ENCODE data around the gene RAD51B. TPM values are rescaled to one million over a fixed set of nuclear protein-coding genes. Genes with fewer than 3 reads are reported as not detected.
"Not testable (repeated sequence)": the region's sequence is repeated elsewhere in the genome, so short reads cannot be mapped to it uniquely, and the experiment has no call there.

RAD51B gene
- total RNA-seq, 1 experiment from 2014 or later = 10.8 TPM

GRCh38 chr14:68182492-68182891 lies 362.9 kb downstream of the RAD51B start:
- Histone ChIP-seq H3K36me3 (ENCODE audit: low read depth, low read length) (no peaks in the 10 kb centered on the region), H3F3A (ENCODE audit: low read length, unreplicated experiment) (no peaks in the 10 kb centered on the region), H3K9me2 (replicated peaks; ENCODE audit: low read length) (no peaks in the 10 kb centered on the region), H3K27ac (ENCODE audit: low read length) (peak overlapping the region; percentile 56), H3K4me1 (ENCODE audit: insufficient read depth, low read length) (peaks cover 43% of the 10 kb centered on the region), H3K9me3 (ENCODE audit: low read length) (no peaks in the 10 kb centered on the region), H3K79me2 (ENCODE audit: low read length) (no peaks in the 10 kb centered on the region), H4K20me1 (ENCODE audit: low read length) (no peaks in the 10 kb centered on the region), H3K9ac (ENCODE audit: low read length) (no peak overlapping the region), H3K27me3 (ENCODE audit: low read length) (no peaks in the 10 kb centered on the region), H3K4me3 (ENCODE audit: low read length) (no peak overlapping the region), H3K4me2 (ENCODE audit: low read length) (peak overlapping the region; percentile 64; the same call in 1 of the 2 replicates), H2AFZ (ENCODE audit: low read length) (no peak overlapping the region)
- DNase-seq = no peak
- intact Hi-C loops (cut with micrococcal nuclease) = no loop called here
- no peak for ATAC-seq
- no peak for TF ChIP-seq CTCF (conservative IDR thresholded peaks at IDR 0.05; ENCODE audit: low read depth, low read length)
- no peak for TF ChIP-seq EZH2 (IDR thresholded peaks at IDR 0.05; ENCODE audit: low read length, unreplicated experiment)
- no peak for TF ChIP-seq EZH2phosphoT487 (IDR thresholded peaks at IDR 0.05; ENCODE audit: borderline replicate concordance, low read length)
- POLR2A ChIA-PET (ENCODE audit: unreplicated experiment) = no interaction called here
- BruUV-seq (replicated peaks) = no TSS peak
- CTCF ChIA-PET = no interaction called here

GRCh38 chr14:68186500-68187276 lies 367.1 kb downstream of the RAD51B start:
- H3K27ac ChIP-seq (ENCODE audit: low read length); H3K36me3 ChIP-seq (ENCODE audit: low read depth, low read length); H3K27me3 ChIP-seq (ENCODE audit: low read length); H3K4me3 ChIP-seq (ENCODE audit: low read length); H2AFZ ChIP-seq (ENCODE audit: low read length); H3K9me3 ChIP-seq (ENCODE audit: low read length); H3K9ac ChIP-seq (ENCODE audit: low read length); ATAC-seq; H3K79me2 ChIP-seq (ENCODE audit: low read length); H3K4me2 ChIP-seq (ENCODE audit: low read length); POLR2A ChIA-PET (ENCODE audit: unreplicated experiment); H4K20me1 ChIP-seq (ENCODE audit: low read length); BruUV-seq (replicated peaks); H3K9me2 ChIP-seq (replicated peaks; ENCODE audit: low read length); intact Hi-C loops (cut with micrococcal nuclease); CTCF ChIA-PET; DNase-seq; H3F3A ChIP-seq (ENCODE audit: low read length, unreplicated experiment): not testable (repeated sequence)
- H3K4me1 ChIP-seq (ENCODE audit: insufficient read depth, low read length) = peaks cover 19% of the 10 kb centered on the region

- CTCF ChIA-PET = no interaction called here
- BruUV-seq (replicated peaks) = no TSS peak
These were observed 368.6 kb downstream of the RAD51B start for GRCh38 chr14:68188174-68188573.

More at GRCh38 chr14:68188174-68188573, 368.6 kb downstream of the RAD51B start:
- H3F3A ChIP-seq (ENCODE audit: low read length, unreplicated experiment) = no peaks in the 10 kb centered on the region
- H3K9me2 ChIP-seq (replicated peaks; ENCODE audit: low read length) = no peaks in the 10 kb centered on the region
- H4K20me1 ChIP-seq (ENCODE audit: low read length) = no peaks in the 10 kb centered on the region
- no peak overlapping the region for H2AFZ ChIP-seq (ENCODE audit: low read length)
- H3K27me3 ChIP-seq (ENCODE audit: low read length) = no peaks in the 10 kb centered on the region
- TF ChIP-seq EZH2 (IDR thresholded peaks at IDR 0.05; ENCODE audit: low read length, unreplicated experiment) = no peak
- TF ChIP-seq CTCF (conservative IDR thresholded peaks at IDR 0.05; ENCODE audit: low read depth, low read length) = no peak
- TF ChIP-seq EZH2phosphoT487 (IDR thresholded peaks at IDR 0.05; ENCODE audit: borderline replicate concordance, low read length) = no peak
- H3K9ac ChIP-seq (ENCODE audit: low read length) = no peak overlapping the region
- POLR2A ChIA-PET (ENCODE audit: unreplicated experiment) = interaction anchor here (0.7 kb wide), 1 partner anchor 28 kb away, joined by 3 read pairs; no protein-coding TSS in a partner anchor
- no peak for ATAC-seq
- H3K27ac ChIP-seq (ENCODE audit: low read length) = no peak overlapping the region
- H3K4me2 ChIP-seq (ENCODE audit: low read length) = no peak overlapping the region
- DNase-seq = no peak
- peaks cover 17% of the 10 kb centered on the region for H3K4me1 ChIP-seq (ENCODE audit: insufficient read depth, low read length)
- H3K36me3 ChIP-seq (ENCODE audit: low read depth, low read length) = no peaks in the 10 kb centered on the region
- no peaks in the 10 kb centered on the region for H3K9me3 ChIP-seq (ENCODE audit: low read length)
- intact Hi-C loops (cut with micrococcal nuclease) = no loop called here
- H3K4me3 ChIP-seq (ENCODE audit: low read length) = no peak overlapping the region
- H3K79me2 ChIP-seq (ENCODE audit: low read length) = no peaks in the 10 kb centered on the region

Data from PC-3 (cell line).